ENCODE data around the gene HCN4. TPM values are rescaled to one million over a fixed set of nuclear protein-coding genes. Genes with fewer than 3 reads are reported as not detected.

HCN4 gene
- total and polyA plus RNA-seq, 2 experiments from 2014 or later = 2.4 to 10.6 TPM

DNA sequence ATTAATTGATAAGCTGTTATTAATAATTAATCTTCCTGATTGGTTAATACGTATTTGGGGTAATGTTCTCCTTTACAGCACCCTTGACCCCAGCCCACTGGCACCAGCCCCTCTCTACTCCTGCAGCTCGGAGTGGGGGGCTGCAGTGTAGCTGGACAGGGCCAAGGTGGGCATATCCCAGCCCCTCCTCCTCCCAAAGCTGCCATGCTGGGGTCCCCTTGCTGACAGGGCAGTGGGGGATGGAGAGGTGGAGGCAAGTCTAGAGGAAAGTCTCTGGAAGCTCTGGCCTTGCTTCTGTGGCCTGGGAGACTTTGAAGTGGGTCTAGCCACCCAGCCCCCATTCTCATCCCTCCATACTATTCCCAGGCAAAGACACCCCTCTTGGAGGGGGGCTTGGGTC lies 35.8 kb downstream of the HCN4 start (continued):
- TF ChIP-seq, protein P1, sequence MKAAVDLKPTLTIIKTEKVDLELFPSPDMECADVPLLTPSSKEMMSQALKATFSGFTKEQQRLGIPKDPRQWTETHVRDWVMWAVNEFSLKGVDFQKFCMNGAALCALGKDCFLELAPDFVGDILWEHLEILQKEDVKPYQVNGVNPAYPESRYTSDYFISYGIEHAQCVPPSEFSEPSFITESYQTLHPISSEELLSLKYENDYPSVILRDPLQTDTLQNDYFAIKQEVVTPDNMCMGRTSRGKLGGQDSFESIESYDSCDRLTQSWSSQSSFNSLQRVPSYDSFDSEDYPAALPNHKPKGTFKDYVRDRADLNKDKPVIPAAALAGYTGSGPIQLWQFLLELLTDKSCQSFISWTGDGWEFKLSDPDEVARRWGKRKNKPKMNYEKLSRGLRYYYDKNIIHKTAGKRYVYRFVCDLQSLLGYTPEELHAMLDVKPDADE (IDR thresholded peaks at IDR 0.05) = no peak
- TF ChIP-seq, protein P2, sequence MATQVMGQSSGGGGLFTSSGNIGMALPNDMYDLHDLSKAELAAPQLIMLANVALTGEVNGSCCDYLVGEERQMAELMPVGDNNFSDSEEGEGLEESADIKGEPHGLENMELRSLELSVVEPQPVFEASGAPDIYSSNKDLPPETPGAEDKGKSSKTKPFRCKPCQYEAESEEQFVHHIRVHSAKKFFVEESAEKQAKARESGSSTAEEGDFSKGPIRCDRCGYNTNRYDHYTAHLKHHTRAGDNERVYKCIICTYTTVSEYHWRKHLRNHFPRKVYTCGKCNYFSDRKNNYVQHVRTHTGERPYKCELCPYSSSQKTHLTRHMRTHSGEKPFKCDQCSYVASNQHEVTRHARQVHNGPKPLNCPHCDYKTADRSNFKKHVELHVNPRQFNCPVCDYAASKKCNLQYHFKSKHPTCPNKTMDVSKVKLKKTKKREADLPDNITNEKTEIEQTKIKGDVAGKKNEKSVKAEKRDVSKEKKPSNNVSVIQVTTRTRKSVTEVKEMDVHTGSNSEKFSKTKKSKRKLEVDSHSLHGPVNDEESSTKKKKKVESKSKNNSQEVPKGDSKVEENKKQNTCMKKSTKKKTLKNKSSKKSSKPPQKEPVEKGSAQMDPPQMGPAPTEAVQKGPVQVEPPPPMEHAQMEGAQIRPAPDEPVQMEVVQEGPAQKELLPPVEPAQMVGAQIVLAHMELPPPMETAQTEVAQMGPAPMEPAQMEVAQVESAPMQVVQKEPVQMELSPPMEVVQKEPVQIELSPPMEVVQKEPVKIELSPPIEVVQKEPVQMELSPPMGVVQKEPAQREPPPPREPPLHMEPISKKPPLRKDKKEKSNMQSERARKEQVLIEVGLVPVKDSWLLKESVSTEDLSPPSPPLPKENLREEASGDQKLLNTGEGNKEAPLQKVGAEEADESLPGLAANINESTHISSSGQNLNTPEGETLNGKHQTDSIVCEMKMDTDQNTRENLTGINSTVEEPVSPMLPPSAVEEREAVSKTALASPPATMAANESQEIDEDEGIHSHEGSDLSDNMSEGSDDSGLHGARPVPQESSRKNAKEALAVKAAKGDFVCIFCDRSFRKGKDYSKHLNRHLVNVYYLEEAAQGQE (IDR thresholded peaks at IDR 0.05; ENCODE audit: unreplicated experiment) = no peak
- TF ChIP-seq STAT1 (IDR thresholded peaks at IDR 0.05; ENCODE audit: unreplicated experiment) (no peak), ZNF114 (CRISPR knock-in tag; IDR thresholded peaks at IDR 0.05) (no peak), EZH2phosphoT487 (IDR thresholded peaks at IDR 0.05; ENCODE audit: unreplicated experiment) (no peak), EZH2 (IDR thresholded peaks at IDR 0.05; ENCODE audit: low read depth, unreplicated experiment) (no peak), NANOG (IDR thresholded peaks at IDR 0.05; ENCODE audit: borderline replicate concordance) (no peak), ZNF331 (CRISPR knock-in tag; IDR thresholded peaks at IDR 0.05; ENCODE audit: low read depth) (no peak)

DNA sequence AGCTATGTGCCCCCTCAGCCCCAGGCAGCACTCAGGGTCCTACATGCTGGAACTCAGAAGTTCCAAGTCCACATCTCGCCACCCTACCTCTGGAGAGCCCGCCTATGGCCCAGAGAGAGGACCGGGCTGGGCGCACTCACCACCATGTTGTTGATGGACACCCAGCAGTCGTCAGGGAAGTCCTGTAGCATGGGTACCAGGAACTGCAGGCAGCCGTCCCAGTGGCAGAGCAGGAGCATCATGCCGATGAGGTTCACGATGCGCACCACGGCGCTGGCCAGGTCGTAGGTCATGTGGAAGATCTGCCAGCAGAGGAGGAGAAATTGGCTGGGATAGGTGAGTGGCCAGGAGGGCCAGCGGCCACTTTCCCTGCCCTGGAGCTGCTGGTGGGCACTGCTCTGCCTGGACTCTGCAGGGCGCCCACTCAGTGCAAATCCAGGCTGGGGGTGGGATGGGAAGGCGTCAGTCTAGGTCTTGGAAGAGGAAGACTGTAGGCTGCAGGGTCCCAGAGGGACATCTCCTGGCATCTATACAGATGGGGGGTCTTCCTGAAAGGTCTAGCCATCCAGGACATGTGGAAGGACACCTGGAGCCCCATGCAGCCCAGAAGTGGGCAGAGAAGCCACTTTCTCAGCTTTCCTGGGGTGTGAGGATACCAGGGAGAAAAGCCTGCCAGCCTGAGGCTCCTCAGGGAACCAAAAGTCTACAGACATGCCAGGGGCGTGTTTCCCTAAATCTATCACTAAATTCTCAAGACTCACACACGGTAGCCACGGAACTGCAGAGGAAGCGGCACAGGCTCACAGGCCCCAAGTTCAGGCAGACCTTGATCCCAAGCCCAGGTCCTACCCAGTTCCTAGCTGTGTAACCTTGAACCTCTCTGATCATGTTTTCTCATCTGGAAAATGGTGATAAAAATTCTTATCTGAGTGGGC lies 36.5 kb downstream of the HCN4 start:
- H3K79me2 ChIP-seq (replicated peaks; ENCODE audit: insufficient read depth) = no peaks in the 10 kb centered on the region
- no peak for TF ChIP-seq CREB1 (CRISPR knock-in tag; IDR thresholded peaks at IDR 0.05; ENCODE audit: low read depth)
- TF ChIP-seq ZNF331 (CRISPR knock-in tag; IDR thresholded peaks at IDR 0.05; ENCODE audit: low read depth) = no peak
- TF ChIP-seq, protein P2 (IDR thresholded peaks at IDR 0.05; ENCODE audit: unreplicated experiment) = no peak
- TF ChIP-seq, protein P1 (IDR thresholded peaks at IDR 0.05) = no peak
- TF ChIP-seq, protein P3, sequence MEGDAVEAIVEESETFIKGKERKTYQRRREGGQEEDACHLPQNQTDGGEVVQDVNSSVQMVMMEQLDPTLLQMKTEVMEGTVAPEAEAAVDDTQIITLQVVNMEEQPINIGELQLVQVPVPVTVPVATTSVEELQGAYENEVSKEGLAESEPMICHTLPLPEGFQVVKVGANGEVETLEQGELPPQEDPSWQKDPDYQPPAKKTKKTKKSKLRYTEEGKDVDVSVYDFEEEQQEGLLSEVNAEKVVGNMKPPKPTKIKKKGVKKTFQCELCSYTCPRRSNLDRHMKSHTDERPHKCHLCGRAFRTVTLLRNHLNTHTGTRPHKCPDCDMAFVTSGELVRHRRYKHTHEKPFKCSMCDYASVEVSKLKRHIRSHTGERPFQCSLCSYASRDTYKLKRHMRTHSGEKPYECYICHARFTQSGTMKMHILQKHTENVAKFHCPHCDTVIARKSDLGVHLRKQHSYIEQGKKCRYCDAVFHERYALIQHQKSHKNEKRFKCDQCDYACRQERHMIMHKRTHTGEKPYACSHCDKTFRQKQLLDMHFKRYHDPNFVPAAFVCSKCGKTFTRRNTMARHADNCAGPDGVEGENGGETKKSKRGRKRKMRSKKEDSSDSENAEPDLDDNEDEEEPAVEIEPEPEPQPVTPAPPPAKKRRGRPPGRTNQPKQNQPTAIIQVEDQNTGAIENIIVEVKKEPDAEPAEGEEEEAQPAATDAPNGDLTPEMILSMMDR (conservative IDR thresholded peaks at IDR 0.05; ENCODE audit: low read depth in 2 of 2) = no peak
- TF ChIP-seq EZH2phosphoT487 (IDR thresholded peaks at IDR 0.05; ENCODE audit: unreplicated experiment) = no peak

More for the DNA sequence above, 36.5 kb downstream of the HCN4 start:
- Mint-ChIP-seq H3K9me3 (no peaks in the 10 kb centered on the region; the same call in 2 of the 3 replicates), H3K27me3 (ENCODE audit: insufficient read depth, low read depth, poor library complexity) (peaks cover 8% of the 10 kb centered on the region), H3K4me1 (peaks cover 7% of the 10 kb centered on the region), H3K36me3 (ENCODE audit: low read depth) (peaks cover 17% of the 10 kb centered on the region), H3K27ac (peak overlapping the region; percentile 65; the same call in 1 of the 2 replicates), H3K4me3 (no peak overlapping the region)
- Histone ChIP-seq H3K27ac (ENCODE audit: low read depth) (no peak overlapping the region), H3F3A (replicated peaks; ENCODE audit: low read depth) (no peaks in the 10 kb centered on the region), H3K4me3 (no peak overlapping the region), H3K4me2 (no peak overlapping the region), H3K36me3 (ENCODE audit: insufficient read depth) (no peaks in the 10 kb centered on the region), H4K20me1 (replicated peaks; ENCODE audit: insufficient read depth) (no peaks in the 10 kb centered on the region; the same call in 1 of the 2 replicates), H3K4me1 (ENCODE audit: insufficient read depth) (peaks cover 3% of the 10 kb centered on the region), H2AFZ (no peak overlapping the region), H3K27me3 (ENCODE audit: insufficient read depth) (no peaks in the 10 kb centered on the region), H3K9me2 (ENCODE audit: insufficient read depth) (no peaks in the 10 kb centered on the region)
- ATAC-seq (no peak), DNase-seq (ENCODE audit: low spot score) (no peak)

All from GM23338 (cell line).